GM11168 (cell line): ENCODE results near the gene RPP14.
"Not testable (repeated sequence)": the region's sequence is repeated elsewhere in the genome, so short reads cannot be mapped to it uniquely, and the experiment has no call there.

Source experiments
- in situ Hi-C: fragments of 300-500 bp; cut with MboI; formaldehyde crosslinking; loops from one replicate; pipeline ENCODE4 v1.12.0; 2022; ENCODE audit warnings: low sequenced_read_pairs; ENCODE audit not compliant: unreplicated experiment

The RPP14 gene

DNA sequence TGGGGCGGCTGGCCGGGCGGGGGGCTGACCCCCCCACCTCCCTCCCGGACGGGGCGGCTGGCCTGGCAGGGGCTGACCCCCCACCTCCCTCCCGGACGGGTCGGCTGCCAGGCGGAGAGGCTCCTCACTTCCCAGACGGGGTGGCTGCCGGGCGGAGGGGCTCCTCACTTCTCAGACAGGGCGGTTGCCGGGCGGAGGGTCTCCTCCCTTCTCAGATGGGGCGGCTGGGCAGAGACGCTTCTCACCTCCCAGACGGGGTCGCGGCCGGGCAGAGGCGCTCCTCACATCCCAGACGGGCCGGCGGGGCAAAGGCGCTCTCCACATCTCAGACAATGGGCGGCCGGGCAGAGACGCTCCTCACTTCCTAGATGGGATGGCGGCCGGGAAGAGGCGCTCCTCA lies 15.6 kb upstream of the RPP14 start:
- in situ Hi-C loops: not testable (repeated sequence)

DNA sequence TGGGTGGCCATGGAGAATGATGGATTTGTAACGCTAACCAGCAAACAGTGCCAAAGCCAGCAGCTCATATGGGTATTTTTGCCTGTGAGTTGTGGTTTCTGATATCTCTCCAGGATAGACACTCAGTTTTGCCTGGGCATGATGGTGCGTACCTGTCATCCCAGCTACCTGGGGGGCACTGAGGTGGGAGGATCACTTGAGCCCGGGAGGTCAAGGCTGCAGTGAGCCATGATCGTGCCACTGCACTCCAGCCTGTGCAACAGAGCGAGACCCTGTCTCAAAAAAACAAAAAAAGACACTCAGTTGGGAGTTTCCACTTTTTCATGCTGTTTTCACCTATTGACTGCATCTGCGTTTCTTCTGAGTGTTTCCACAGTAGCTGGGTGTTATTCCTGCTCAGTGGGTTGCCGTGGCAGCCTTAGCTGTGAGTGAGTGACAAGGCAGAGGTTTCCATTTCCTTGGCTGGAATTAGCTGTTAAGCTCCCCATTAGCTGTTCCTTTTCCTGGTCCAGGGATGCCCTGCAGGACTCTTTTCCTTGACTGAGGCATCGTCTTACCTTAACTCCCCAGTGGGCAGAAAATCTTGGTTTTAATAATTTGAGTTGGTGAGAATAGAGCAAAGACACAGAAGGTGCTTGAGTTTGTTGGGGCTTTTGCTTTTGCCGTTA lies 14.2 kb upstream of the RPP14 start:
- in situ Hi-C loops: no loop called here

DNA sequence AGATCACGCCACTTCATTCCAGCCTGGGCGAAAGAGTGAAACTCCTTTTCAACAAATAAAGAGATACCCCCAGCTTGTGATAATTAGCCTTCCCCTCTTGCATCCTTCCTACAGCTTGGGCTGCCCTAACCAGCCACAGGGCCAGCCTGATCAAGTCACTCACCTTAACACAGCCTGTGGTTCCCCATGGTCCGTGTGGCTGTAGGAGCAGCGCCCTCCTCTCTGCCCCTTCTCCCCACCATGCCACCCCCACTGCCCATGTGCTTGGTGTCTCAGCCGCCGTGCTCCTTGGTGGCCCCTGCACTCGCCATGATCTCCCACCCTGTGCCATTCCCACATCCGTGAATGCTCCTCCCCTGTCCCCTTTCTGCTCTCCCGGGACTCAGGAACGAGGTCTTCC lies 13.2 kb upstream of the RPP14 start:
- in situ Hi-C loops: no loop called here

GRCh38 chr3:58293516-58293915 lies 12.5 kb upstream of the RPP14 start:
- in situ Hi-C loops: no loop called here

DNA sequence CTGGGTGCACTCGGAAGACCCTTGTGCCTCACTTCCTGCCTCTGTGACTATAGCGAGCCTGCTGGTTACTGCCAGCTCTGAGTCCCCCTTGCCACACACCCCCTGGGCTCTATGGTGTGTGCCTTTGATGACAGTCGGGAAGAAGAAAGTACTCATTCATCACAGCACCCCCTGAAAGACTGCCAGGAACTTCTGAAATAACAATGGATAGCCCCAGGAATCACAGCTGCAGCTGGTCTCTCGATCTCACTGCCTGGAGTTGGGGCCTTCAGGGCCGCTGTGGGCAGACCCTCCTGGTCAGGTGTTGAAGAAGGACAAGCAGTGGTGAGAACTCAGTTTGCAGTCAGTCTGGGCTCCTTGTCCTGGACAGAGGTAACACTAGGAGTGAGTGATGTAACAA lies 9.8 kb upstream of the RPP14 start:
- in situ Hi-C loops: no loop called here

DNA sequence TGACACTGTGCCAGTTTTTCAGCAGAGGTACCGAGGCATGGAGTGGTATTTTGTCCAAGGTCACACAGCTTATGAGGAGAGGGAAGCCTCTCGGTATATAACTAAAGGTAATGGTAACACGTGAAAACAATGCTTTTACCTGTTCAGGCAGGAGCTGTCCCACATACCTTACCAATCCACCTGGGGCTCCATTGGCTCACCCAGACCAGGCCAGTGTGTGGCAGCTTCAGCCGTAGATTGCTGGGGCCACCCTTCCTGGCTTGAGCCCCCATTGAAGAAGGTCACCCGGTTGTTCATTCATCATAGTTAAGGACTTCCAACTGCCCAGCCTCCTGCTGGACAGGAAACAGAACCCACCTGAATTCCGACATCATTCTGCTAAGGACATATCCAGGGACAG lies 9.2 kb upstream of the RPP14 start:
- in situ Hi-C loops: no loop called here

- in situ Hi-C loops: no loop called here
Observed at GRCh38 chr3:58298190-58298589, 7.9 kb upstream of the RPP14 start.

- in situ Hi-C loops: no loop called here
Observed at GRCh38 chr3:58299075-58299474, 7.0 kb upstream of the RPP14 start.

DNA sequence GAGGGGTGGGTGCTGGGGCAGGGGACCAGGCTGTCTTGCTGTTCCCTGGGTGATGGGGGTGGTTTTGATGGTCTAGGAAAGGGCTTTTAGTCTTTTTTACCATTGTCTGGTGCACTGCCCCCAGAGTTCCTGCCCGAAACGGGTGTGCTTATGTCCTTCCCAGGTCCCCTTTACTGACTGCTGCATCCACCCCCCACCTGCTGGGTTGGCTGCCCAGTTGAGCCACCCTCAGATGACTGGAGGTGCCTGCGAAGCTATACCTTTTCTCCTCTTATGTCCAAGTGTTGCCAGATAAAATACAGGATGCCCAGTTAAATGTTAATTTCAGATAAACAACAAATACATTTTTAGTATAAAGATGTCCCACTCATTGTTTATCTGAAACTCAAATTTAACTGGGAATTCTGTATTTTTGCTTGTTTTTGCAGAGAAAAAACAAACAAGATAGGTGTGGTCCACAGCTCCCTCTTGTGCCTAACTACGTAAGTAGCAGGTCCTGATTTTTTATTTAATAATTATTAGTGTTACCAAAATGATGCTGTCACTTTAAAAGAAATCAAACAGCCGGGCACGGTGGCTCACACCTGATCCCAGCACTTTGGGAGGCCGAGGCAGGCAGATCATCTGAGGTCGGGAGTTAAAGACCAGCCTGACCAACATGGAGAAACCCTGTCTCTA lies 6.1 kb upstream of the RPP14 start:
- in situ Hi-C loops: loop anchor here (5.0 kb wide), 1 partner anchor 108 kb away; no protein-coding TSS in a partner anchor

DNA sequence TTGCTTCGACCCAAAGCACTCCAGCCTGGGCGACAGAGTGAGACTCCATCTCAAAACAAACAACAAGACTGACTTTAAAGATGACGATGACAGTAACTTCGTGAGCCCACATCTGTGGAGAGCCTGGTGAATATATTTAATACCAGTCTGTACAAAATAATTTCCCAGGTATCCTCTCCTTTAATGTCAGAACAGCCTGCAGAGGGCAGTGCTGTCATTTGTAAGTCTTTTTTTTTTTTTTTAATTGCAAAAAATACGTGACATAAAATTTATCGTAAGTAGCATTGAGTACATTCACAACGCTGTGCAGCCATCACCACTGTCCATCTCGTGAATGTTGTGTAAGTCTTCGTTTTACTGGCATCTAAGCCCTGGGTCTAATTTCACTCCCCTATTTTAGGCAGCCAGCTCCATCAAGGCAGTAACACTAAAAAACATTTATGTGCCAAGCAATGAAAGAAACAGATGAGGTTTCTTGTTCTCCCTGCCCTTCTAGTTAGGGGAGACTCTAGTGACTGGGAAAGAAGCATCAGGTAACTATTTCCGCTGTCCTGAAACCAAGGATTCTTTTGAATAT lies 1.7 kb downstream of the RPP14 start:
- in situ Hi-C loops: no loop called here

DNA sequence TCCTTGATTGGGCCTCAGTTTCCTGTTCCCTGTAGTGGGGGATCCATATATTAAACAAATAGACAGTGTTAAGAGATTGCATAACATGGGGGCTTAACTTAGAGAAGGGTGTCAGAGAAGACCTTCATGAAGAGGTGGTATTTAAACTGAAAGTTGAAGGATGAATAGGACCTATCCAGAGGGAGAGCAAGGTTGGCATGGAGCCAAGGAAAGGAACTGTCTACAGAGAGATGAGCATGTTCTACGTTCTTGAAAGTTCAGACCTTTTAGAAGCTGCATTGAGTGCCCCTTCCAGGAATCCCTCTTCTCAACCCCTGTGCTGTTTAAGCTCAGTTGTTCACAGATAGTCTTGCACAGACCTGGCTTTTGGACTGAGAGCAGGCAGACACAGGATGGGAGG lies 2.7 kb downstream of the RPP14 start:
- in situ Hi-C loops: no loop called here

- in situ Hi-C loops: no loop called here
Observed at GRCh38 chr3:58317811-58318210, 11.8 kb downstream of the RPP14 start.

GRCh38 chr3:58321791-58322190 lies 15.7 kb downstream of the RPP14 start:
- in situ Hi-C loops: loop anchor here (10.0 kb wide), 2 partner anchors 93 to 213 kb away; partner anchors contain the start of gene ACOX2

GRCh38 chr3:58322793-58323192 lies 16.7 kb downstream of the RPP14 start:
- in situ Hi-C loops: loop anchor here (10.0 kb wide), 2 partner anchors 92 to 212 kb away; partner anchors contain the start of gene ACOX2

GRCh38 chr3:58323529-58324390 lies 17.7 kb downstream of the RPP14 start:
- in situ Hi-C loops: loop anchor here (10.0 kb wide), 2 partner anchors 91 to 211 kb away; partner anchors contain the start of gene ACOX2

DNA sequence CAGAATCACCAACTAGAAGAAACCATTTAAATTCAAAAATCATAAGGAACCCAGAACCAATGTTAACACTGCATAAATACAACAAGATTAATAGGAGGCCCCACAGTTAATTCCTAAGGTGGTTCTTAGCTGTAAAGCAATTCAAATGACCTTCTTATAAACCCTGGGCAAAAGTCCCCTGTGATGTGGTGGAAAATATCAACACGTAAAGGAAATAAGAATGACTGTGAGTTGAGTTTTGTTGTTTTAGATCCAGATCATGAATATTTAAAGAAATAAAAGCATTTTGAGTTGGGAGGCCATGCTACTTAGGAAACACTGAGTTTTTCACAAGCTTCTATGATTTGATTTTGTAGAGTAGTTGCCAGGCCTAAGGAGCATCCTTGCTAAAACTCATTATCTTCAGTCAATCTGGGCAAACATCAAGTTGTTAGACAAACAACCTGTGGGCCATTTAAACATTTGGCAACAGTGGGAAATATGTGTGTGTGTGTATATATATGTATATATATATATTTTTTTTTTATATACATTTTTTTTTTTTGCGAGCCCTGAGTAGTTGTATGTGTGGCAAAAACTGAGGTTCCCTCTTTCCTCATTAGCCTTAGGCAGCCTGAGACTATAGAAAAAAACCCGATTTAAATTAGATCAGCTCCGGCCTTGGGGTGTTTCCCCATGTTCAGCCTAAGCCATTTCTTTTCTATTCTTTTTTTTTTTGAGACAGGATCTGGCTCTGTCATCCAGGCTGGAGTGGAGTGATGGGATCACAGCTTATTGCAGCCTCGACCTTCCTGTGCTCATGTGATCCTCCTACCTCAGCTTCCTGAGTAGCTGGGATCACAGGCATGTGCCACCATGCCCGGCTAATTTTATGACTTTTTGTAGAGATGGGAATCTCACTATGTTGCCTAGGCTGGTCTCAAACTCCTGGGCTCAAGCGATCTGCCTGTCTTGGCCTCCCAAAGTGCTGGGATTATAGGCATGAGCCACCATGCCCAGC lies 18.6 kb downstream of the RPP14 start:
- in situ Hi-C loops: loop anchor here (10.0 kb wide), 2 partner anchors 90 to 210 kb away; partner anchors contain the start of gene ACOX2

DNA sequence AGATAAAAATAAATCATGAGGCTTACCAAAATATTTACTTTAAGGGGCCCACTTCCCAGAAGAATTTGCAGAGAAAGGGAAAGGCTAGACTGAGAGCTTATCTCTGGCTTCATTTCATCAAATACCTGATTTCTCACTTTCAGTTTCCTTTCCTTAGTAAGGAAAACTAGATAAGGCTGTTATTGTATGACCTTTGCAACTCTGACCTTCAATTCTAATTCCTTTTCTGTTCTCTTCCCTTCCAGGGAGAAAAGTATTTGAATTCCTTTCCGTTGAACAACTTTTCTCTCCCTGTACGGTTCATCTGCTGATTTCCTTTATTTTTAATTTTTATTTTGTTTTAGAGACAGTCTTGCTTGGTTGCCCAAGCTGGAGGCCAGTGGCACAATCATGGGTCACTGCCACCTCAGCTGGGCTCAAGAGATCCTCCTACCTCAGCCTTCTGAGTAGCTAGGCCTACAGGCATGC lies 19.5 kb downstream of the RPP14 start:
- in situ Hi-C loops: loop anchor here (10.0 kb wide), 2 partner anchors 89 to 209 kb away; partner anchors contain the start of gene ACOX2

DNA sequence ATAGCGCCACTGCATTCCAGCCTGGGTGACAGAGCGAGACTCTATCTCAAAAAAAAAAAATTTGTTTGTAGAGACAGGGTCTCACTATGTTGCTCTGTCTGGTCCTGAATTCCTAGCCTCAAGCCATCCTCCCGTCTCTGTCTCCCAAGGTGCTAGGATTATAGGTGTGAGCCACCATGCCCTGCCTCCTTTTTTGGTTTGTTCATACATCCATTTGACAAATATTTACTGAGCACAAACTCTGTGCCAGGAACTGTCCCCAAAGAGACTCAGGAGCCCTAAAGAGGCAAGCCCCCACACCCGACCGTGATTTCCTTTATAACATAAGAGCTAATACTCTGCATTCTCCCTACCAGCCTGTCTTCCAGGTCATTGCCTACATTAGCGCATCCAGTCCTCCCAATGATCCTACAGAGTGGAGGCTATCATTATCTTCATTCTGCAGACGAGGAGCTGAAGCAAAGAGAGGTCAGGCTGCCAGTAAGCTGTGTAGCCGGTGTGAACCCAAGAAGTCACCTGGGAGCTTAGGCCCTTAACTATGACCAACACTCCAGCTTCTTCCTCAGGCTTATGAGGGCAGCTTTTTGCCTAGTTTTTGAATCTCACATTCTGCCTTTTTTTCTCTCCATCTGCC lies 20.3 kb downstream of the RPP14 start:
- in situ Hi-C loops: loop anchor here (10.0 kb wide), 2 partner anchors 88 to 208 kb away; partner anchors contain the start of gene ACOX2
